Upper lobe of left lung (tissue), 6 donors: Measurements from ENCODE around the gene KRT81. TPM values are rescaled to one million over a fixed set of nuclear protein-coding genes. Genes with fewer than 3 reads are reported as not detected.

ENCODE experiments used
- ATAC-seq, 2 donors: fragments of 200-7000 bp; cut with Tn5 transposase; one replicate each; pipeline ENCODE4 v1.9.1; 2022; ENCODE audit warnings: mild to moderate bottlenecking in 2 of 2, moderate library complexity in 2 of 2; ENCODE audit not compliant: low FRiP score in 2 of 2
- DNase-seq, 2 donors: peaks; one replicate each; pipeline ENCODE4 v3.0.0-alpha.2; 2019 to 2020
- H3K27ac ChIP-seq, 4 donors: fragments of 200-600 bp; sonication (generic); one replicate each; pipeline ENCODE4 v1.5.1; 2016 to 2019
- H3K27me3 ChIP-seq, 4 donors: fragments of 200-600 bp; sonication (generic); one replicate each; pipeline ENCODE4 v1.5.1; 2017 to 2019
- H3K36me3 ChIP-seq, 4 donors: fragments of 200-600 bp; sonication (generic); one replicate each; pipeline ENCODE4 v1.5.1; 2016 to 2019
- H3K4me1 ChIP-seq, 4 donors: fragments of 200-600 bp; sonication (generic); one replicate each; pipeline ENCODE4 v1.5.1; 2018 to 2019
- H3K4me3 ChIP-seq, 4 donors: fragments of 200-600 bp; sonication (generic); one replicate each; pipeline ENCODE4 v1.5.1; 2017 to 2019; ENCODE audit warnings: mild to moderate bottlenecking in 2 of 4, moderate library complexity in 1 of 4
- H3K9me3 ChIP-seq, 4 donors: fragments of 200-600 bp; sonication (generic); one replicate each; pipeline ENCODE4 v1.5.1; 2018 to 2019
- EP300 ChIP-seq, 4 donors: sonication (generic); formaldehyde crosslinking; IDR thresholded peaks; one replicate each; pipeline ENCODE4 v1.5.1; 2017; ENCODE audit warnings: antibody characterized with exemption in 4 of 4, control low read depth in 2 of 4
- POLR2A ChIP-seq, 4 donors: fragments of 450-650 bp; IDR thresholded peaks; one replicate each; pipeline ENCODE4 v1.5.1; 2016 to 2017; ENCODE audit warnings: antibody characterized with exemption in 4 of 4, mild to moderate bottlenecking in 2 of 4
- POLR2AphosphoS5 ChIP-seq, 2 donors: sonication (generic); formaldehyde crosslinking; IDR thresholded peaks; one replicate each; pipeline ENCODE4 v1.5.1; 2017; ENCODE audit warnings: antibody characterized with exemption in 2 of 2
- WGBS, 2 donors: methylation state at CpG; one replicate each; pipeline ENCODE4 v1.1.5; 2017 to 2018; 5-methylcytosine and 5-hydroxymethylcytosine counted together
- total RNA-seq, 6 donors: library from RNA; depleted of rRNA in 4 of 6; stranded (reverse); fragments of >200 nt in 4 of 6; gene quantifications; one replicate each; pipeline versions ENCODE4 v1.1.0 to v1.2.1, GENCODE V29; 2016 to 2021
- TF ChIP-seq, protein P1 (sequence below), 6 experiments: fragments of 450-650 bp in 4 of 6; fragments of 200-600 bp in 2 of 6; sonication (generic) in 2 of 6; IDR thresholded peaks; one replicate each; pipeline ENCODE4 v1.5.1; 2016 to 2019; ENCODE audit warnings: antibody characterized with exemption in 6 of 6
- donor health status: DM: no; HTN: no; CAD: no; lungs with moderate emphysema.
- donor health status: DM: no; HTN: yes; CAD: no; lungs with severe emphysema.

Gene KRT81
- total RNA-seq, 6 donors from 2014 or later = 0.39 to 1.4 (median 0.52) TPM; not detected in 2

DNA sequence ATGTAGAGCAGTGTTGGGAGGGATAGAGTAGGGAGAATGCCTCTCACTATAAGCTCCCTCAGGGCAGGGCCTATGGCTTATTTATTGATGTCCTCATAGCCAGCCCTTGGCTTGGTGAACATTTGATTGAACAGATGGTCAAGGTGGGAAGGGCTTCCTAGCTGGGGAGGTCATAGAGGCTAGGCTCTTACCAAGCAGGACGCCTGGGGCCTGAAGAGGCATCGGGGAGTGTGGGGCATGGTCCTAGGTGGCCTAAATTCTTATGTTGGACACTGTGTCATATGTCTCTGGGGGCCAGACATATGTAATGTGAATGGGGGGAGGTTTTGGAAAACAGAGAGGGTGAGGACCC is 34.8 kb downstream of the KRT81 start:
- Histone ChIP-seq H3K27me3 (peaks cover 0 to 17% (median 6%) of the 10 kb centered on the region in 4 donors), H3K9me3 (no peaks in the 10 kb centered on the region), H3K27ac (no peak overlapping the region), H3K4me3 (no peak overlapping the region), H3K36me3 (no peaks in the 10 kb centered on the region), H3K4me1 (peaks cover 4 to 9% (median 6%) of the 10 kb centered on the region in 4 donors)
- WGBS, 2 donors = 33 to 72% methylated on average over 2 of the region's 2 CpGs
- TF ChIP-seq POLR2AphosphoS5 (IDR thresholded peaks at IDR 0.05) (no peak), POLR2A (IDR thresholded peaks at IDR 0.05) (no peak), EP300 (IDR thresholded peaks at IDR 0.05) (no peak)
- no peak for ATAC-seq
- no peak for DNase-seq

DNA sequence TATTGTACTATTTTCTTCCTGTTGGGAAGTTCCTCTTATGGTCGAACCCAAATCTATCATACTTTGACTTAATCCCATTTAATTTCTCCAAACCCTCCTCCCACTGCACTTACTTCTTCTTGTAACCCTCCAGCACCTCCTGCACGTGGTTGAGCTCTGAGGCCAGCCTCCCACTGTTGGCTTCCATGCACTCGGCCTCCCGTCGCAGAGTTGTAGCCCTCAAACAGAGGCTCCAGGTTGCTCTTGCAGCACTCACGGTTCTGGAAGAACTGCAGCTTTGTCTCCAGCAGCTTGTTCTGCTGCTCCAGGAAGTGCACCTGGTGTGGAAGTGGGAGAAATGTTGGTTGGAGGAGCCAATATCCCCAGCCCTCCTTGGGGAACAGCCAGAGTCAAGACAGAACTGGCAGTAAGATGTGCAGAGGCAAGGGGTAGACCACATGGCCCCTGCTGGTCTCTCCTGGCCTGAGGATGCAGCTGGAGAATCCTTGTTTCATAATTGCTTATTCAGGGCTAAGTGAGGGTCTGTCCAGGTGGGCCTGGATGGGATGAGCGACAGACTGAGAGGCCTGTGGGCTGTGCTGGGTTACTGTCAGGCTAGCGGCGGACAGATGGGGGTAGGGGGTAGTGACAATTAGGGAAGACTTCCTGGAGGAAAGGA is 35.3 kb downstream of the KRT81 start:
- Histone ChIP-seq H3K4me1 (peaks cover 4 to 9% (median 6%) of the 10 kb centered on the region in 4 donors), H3K27ac (no peak overlapping the region), H3K27me3 (peaks cover 0 to 17% (median 6%) of the 10 kb centered on the region in 4 donors), H3K4me3 (no peak overlapping the region), H3K9me3 (no peaks in the 10 kb centered on the region), H3K36me3 (no peaks in the 10 kb centered on the region)
- TF ChIP-seq POLR2A (IDR thresholded peaks at IDR 0.05) (no peak), EP300 (IDR thresholded peaks at IDR 0.05) (no peak)
- 77 to 82% methylated on average over 9 of the region's 9 CpGs for WGBS, 2 donors
- DNase-seq (no peak), ATAC-seq (no peak)

DNA sequence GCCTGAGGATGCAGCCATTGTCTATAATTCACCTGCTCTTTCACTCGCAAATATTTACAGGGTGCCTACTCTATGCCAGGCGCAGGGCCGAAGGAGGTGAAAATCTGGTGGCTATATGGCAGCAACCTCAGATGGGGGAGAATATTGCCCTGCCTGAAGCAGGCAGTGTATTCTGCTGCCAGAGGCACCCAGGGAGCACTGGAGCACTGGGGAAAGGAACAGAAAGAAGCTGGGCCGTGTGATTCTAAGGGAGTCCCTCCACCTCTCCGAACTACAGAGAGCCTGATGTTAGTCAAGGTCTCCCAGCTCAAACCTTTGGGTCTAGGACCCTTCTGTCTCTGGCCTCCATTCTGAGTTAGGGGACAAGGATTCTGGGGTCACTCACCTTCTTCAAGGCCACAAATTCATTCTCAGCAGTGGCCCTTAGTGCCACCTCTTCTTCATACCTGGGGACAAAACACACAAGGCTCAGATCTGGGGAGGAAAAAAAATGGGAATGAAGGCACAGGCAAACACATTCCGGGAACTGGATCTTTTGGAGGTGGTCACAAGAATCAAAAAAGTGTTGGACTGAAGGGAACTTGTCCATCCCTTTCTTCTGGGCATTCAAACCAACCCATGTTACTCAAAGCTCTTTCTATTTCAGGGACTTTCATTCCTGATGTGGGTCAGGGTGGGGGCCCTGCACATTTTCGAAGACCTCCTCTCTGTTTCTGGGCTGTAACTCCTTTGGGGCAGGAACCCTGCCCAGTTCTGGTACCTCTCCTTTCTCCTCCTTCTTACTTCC is 36.2 kb downstream of the KRT81 start:
- peaks cover 0 to 21% (median 8%) of the 10 kb centered on the region in 4 donors for H3K27me3 ChIP-seq
- no peak overlapping the region for H3K4me3 ChIP-seq
- H3K36me3 ChIP-seq = no peaks in the 10 kb centered on the region
- TF ChIP-seq EP300 (IDR thresholded peaks at IDR 0.05) (no peak), POLR2AphosphoS5 (IDR thresholded peaks at IDR 0.05) (no peak), POLR2A (IDR thresholded peaks at IDR 0.05) (no peak)
- TF ChIP-seq, protein P1, sequence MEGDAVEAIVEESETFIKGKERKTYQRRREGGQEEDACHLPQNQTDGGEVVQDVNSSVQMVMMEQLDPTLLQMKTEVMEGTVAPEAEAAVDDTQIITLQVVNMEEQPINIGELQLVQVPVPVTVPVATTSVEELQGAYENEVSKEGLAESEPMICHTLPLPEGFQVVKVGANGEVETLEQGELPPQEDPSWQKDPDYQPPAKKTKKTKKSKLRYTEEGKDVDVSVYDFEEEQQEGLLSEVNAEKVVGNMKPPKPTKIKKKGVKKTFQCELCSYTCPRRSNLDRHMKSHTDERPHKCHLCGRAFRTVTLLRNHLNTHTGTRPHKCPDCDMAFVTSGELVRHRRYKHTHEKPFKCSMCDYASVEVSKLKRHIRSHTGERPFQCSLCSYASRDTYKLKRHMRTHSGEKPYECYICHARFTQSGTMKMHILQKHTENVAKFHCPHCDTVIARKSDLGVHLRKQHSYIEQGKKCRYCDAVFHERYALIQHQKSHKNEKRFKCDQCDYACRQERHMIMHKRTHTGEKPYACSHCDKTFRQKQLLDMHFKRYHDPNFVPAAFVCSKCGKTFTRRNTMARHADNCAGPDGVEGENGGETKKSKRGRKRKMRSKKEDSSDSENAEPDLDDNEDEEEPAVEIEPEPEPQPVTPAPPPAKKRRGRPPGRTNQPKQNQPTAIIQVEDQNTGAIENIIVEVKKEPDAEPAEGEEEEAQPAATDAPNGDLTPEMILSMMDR (IDR thresholded peaks at IDR 0.05) = no peak
- H3K9me3 ChIP-seq = no peaks in the 10 kb centered on the region
- 73 to 74% methylated on average over 7 of the region's 7 CpGs for WGBS, 2 donors
- H3K27ac ChIP-seq = no peak overlapping the region
- ATAC-seq = no peak
- DNase-seq = no peak
- H3K4me1 ChIP-seq = peaks cover 4 to 13% (median 6%) of the 10 kb centered on the region in 4 donors

DNA sequence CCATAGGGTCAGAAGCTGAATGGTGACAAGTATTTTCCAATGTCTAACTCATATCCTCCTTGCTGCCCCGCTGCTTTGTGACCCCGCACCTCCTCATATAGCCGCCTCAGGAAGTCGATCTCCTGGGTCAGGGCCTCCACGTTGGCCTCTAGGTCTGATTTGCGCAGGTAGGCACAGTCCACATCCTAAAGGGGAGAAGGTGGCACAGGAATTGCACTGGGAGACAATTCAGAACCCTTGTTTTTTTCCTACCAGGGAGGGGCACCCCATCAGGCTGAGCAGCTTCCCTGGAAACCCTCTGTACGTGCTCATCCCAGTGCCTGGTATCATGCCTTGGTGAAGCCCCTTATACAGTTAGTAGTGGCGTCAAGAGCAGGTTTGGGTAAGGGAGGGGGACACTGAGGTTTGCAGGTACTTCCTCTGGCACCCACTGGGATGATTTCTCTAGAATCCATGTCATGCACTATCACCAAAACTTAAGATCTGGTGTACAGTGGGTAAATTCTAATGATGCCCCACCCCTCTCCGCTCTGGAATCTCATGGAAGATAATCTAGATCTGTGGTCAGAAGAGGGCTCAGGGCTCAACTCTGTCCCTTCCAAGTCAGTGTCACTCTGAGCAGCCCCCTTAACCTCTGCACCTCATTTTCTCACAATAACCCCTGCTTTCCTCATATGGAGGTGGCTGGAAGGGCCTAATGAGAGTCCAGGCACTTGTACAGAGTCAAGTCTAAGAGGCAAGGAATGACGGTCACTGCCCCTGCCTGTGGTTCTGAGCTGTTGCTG is 37.0 kb downstream of the KRT81 start:
- ATAC-seq = no peak
- peaks cover 4 to 17% (median 6%) of the 10 kb centered on the region in 4 donors for H3K4me1 ChIP-seq
- H3K27me3 ChIP-seq = peaks cover 0 to 21% (median 9%) of the 10 kb centered on the region in 4 donors

DNA sequence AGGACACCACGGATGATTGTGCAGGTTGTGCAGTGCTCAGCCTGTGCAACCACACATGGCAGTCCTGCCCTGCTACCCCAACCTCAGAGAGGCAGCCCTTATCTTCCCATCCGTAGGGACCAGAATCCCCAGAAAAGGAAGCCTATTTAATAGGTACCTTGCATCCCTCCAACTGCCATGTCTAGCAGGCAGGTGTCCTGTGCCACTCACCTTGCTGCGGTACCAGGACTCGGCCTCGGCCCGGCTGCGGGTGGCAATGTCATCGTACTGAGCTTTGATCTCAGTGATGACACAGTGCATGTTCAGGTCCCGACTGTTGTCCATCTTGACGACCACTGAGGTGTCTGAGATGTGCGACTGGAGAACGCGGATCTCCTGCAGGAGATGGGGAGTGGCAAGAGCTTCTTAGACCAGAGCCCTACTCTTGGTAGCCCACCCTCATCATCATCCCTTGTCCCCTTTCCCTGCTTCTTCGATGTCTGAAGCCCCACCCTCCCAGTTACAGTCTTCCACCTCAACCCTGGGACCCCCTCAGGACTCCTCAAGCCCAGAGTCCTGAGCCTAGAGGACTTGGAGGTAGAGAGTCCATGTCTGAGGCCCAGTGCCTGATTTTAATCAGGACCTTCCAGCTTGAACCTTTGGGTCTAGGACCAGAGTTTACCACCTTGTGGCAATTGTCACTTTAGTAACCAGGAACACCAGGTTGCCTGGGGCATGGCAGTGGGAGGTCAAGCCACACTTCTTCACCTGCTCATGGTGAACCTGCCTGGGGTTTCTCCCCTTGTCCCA is 37.7 kb downstream of the KRT81 start:
- no peak overlapping the region for H3K4me3 ChIP-seq
- WGBS, 2 donors = 91 to 92% methylated on average over 11 to 14 of the region's 14 CpGs
- H3K27me3 ChIP-seq = peaks cover 0 to 19% (median 8%) of the 10 kb centered on the region in 4 donors
- DNase-seq = peak in 1 of 2 donors; percentile 72
- no peaks in the 10 kb centered on the region for H3K9me3 ChIP-seq
- no peak overlapping the region for H3K27ac ChIP-seq
- H3K4me1 ChIP-seq = peaks cover 4 to 15% (median 8%) of the 10 kb centered on the region in 4 donors
- no peak for ATAC-seq
- TF ChIP-seq, protein P1 (IDR thresholded peaks at IDR 0.05) = no peak
- TF ChIP-seq POLR2A (IDR thresholded peaks at IDR 0.05) (no peak), EP300 (IDR thresholded peaks at IDR 0.05) (no peak), POLR2AphosphoS5 (IDR thresholded peaks at IDR 0.05) (no peak)
- H3K36me3 ChIP-seq = no peaks in the 10 kb centered on the region

More for the DNA sequence above, 37.0 kb downstream of the KRT81 start:
- no peak for TF ChIP-seq EP300 (IDR thresholded peaks at IDR 0.05)
- TF ChIP-seq, protein P1 (IDR thresholded peaks at IDR 0.05) = no peak
- TF ChIP-seq POLR2A (IDR thresholded peaks at IDR 0.05) = no peak
- no peak for TF ChIP-seq POLR2AphosphoS5 (IDR thresholded peaks at IDR 0.05)
- DNase-seq = no peak
- Histone ChIP-seq H3K9me3 (no peaks in the 10 kb centered on the region), H3K4me3 (no peak overlapping the region), H3K36me3 (no peaks in the 10 kb centered on the region), H3K27ac (no peak overlapping the region)
- WGBS, 2 donors = 78 to 85% methylated on average over 10 of the region's 10 CpGs
